ENCODE measurements around the gene LALBA. TPM values are rescaled to one million over a fixed set of nuclear protein-coding genes. Genes with fewer than 3 reads are reported as not detected.
"Not testable (repeated sequence)": the region's sequence is repeated elsewhere in the genome, so short reads cannot be mapped to it uniquely, and the experiment has no call there.

The LALBA gene
- total RNA-seq, 4 donors from 2014 or later, result not detected

- peaks cover 0 to 4% (median 0%) of the 10 kb centered on the region in 4 donors for H3K27me3 ChIP-seq
- DNase-seq, result no peak
- intact Hi-C loops (cut with DNase I), result no loop called here
- H3K27ac ChIP-seq, result no peak overlapping the region
- no peaks in the 10 kb centered on the region for H3K4me1 ChIP-seq
- no peaks in the 10 kb centered on the region for H3K9me3 ChIP-seq
- 22 to 23% methylated on average over 5 of the region's 5 CpGs for WGBS, 2 donors
- no peak overlapping the region for H3K4me3 ChIP-seq
- TF ChIP-seq POLR2A (IDR thresholded peaks at IDR 0.05) (no peak), CTCF (IDR thresholded peaks at IDR 0.05) (no peak)
- H3K36me3 ChIP-seq, result no peaks in the 10 kb centered on the region
These were observed 11.0 kb upstream of the LALBA start for GRCh38 chr12:48580831-48581230.

- Histone ChIP-seq H3K36me3 (no peaks in the 10 kb centered on the region), H3K27me3 (no peaks in the 10 kb centered on the region), H3K9me3 (no peaks in the 10 kb centered on the region), H3K4me1 (no peaks in the 10 kb centered on the region), H3K4me3 (no peak overlapping the region), H3K27ac (no peak overlapping the region)
- 19 to 24% methylated on average over 5 of the region's 5 CpGs for WGBS, 2 donors
- intact Hi-C loops (cut with DNase I), result no loop called here
- DNase-seq, result no peak
- TF ChIP-seq POLR2A (IDR thresholded peaks at IDR 0.05) (no peak), CTCF (IDR thresholded peaks at IDR 0.05) (no peak)
These were observed 2.5 kb upstream of the LALBA start for GRCh38 chr12:48572326-48572725.

GRCh38 chr12:48567731-48568130 lies 2.1 kb downstream of the LALBA start:
- WGBS, 2 donors, result 85 to 86% methylated on average over 4 of the region's 4 CpGs
- no peak for DNase-seq
- Histone ChIP-seq H3K27me3 (peaks cover 0 to 4% (median 0%) of the 10 kb centered on the region in 4 donors), H3K4me3 (no peak overlapping the region), H3K9me3 (no peaks in the 10 kb centered on the region), H3K27ac (no peak overlapping the region), H3K36me3 (no peaks in the 10 kb centered on the region), H3K4me1 (no peaks in the 10 kb centered on the region)
- intact Hi-C loops (cut with DNase I), result no loop called here
- TF ChIP-seq CTCF (IDR thresholded peaks at IDR 0.05) (no peak), POLR2A (IDR thresholded peaks at IDR 0.05) (no peak)

- no peak for DNase-seq
- Histone ChIP-seq H3K36me3 (no peaks in the 10 kb centered on the region), H3K4me1 (no peaks in the 10 kb centered on the region), H3K4me3 (no peak overlapping the region), H3K27ac (no peak overlapping the region), H3K9me3 (no peaks in the 10 kb centered on the region), H3K27me3 (peaks cover 0 to 11% (median 0%) of the 10 kb centered on the region in 4 donors)
- intact Hi-C loops (cut with DNase I), result no loop called here
- WGBS, 2 donors, result 85 to 94% methylated on average over 4 of the region's 4 CpGs
- no peak for TF ChIP-seq POLR2A (IDR thresholded peaks at IDR 0.05)
- TF ChIP-seq CTCF (IDR thresholded peaks at IDR 0.05), result no peak
These were observed 11.9 kb downstream of the LALBA start for GRCh38 chr12:48557919-48558318.

GRCh38 chr12:48556631-48557030 lies 13.2 kb downstream of the LALBA start:
- no peak for DNase-seq

GRCh38 chr12:48553666-48554343 lies 16.0 kb downstream of the LALBA start:
- 50 to 61% methylated on average over 2 to 5 of the region's 11 CpGs for WGBS, 2 donors
- H3K9me3 ChIP-seq; H3K27ac ChIP-seq; DNase-seq; H3K27me3 ChIP-seq; intact Hi-C loops (cut with DNase I); H3K36me3 ChIP-seq; H3K4me1 ChIP-seq: not testable (repeated sequence)
- H3K4me3 ChIP-seq, result peak overlapping the region in 3 of 4 donors; percentile 13 to 56 (median 35)

More at GRCh38 chr12:48556631-48557030, 13.2 kb downstream of the LALBA start:
- no peak overlapping the region for H3K4me3 ChIP-seq
- 69 to 76% methylated on average over 6 of the region's 6 CpGs for WGBS, 2 donors
- no peaks in the 10 kb centered on the region for H3K9me3 ChIP-seq
- no peak overlapping the region for H3K27ac ChIP-seq
- H3K36me3 ChIP-seq, result no peaks in the 10 kb centered on the region
- H3K4me1 ChIP-seq, result no peaks in the 10 kb centered on the region
- H3K27me3 ChIP-seq, result peaks cover 0 to 7% (median 0%) of the 10 kb centered on the region in 4 donors
- intact Hi-C loops (cut with DNase I), result no loop called here
- TF ChIP-seq CTCF (IDR thresholded peaks at IDR 0.05) (no peak), POLR2A (IDR thresholded peaks at IDR 0.05) (no peak)

GRCh38 chr12:48551636-48552035 lies 18.2 kb downstream of the LALBA start:
- H3K4me1 ChIP-seq; H3K27me3 ChIP-seq; H3K36me3 ChIP-seq; H3K27ac ChIP-seq; H3K9me3 ChIP-seq; DNase-seq; intact Hi-C loops (cut with DNase I); H3K4me3 ChIP-seq: not testable (repeated sequence)
- WGBS, 2 donors, result 80% methylated on average over 1 of the region's 13 CpGs; no CpG with 5 or more reads in 1 of the 2 donors

- not testable (repeated sequence) for H3K27ac ChIP-seq, H3K4me1 ChIP-seq, H3K4me3 ChIP-seq, H3K9me3 ChIP-seq, DNase-seq, H3K27me3 ChIP-seq, H3K36me3 ChIP-seq
- WGBS, 2 donors, result 90 to 91% methylated on average over 2 to 3 of the region's 3 CpGs
- intact Hi-C loops (cut with DNase I), result loop anchor here (10.0 kb wide), 1 partner anchor 78 kb away; no protein-coding TSS in a partner anchor
These were observed 22.8 kb downstream of the LALBA start for GRCh38 chr12:48547012-48547411.
